A549 (cell line): ENCODE measurements around the gene GARNL3. TPM values are rescaled to one million over a fixed set of nuclear protein-coding genes. Genes with fewer than 3 reads are reported as not detected.

Experiments
- ATAC-seq, 2 experiments: fragments of 200-7000 bp in 1 of 2; fragments of >200 bp in 1 of 2; cut with Nextera tagmentation in 1 of 2; cut with Tn5 transposase in 1 of 2; 3 replicates each; pipeline versions ENCODE4 v1.8.0 to v1.9.1; 2018 to 2020; ENCODE audit warnings: mild to moderate bottlenecking in 1 of 2, moderate library complexity in 1 of 2
- CTCF ChIA-PET: fragments of 300-600 bp; sonication (Branson Sonifier 250); formaldehyde crosslinking; extraction: SDS; loops from one replicate; lab custom pipeline; 2021; ENCODE audit warnings: antibody characterized with exemption, inconsistent platforms; lab: Yijun Ruan, JAX
- POLR2A ChIA-PET: fragments of 350-600 bp; formaldehyde crosslinking; extraction: SDS; loops from one replicate; lab custom pipeline; 2021; ENCODE audit warnings: antibody characterized with exemption, inconsistent platforms; lab: Yijun Ruan, JAX
- DNase-seq, 2 experiments: peaks; one replicate each; pipeline versions ENCODE4 v3.0.0 to v3.0.0-alpha.2; 2011 to 2016; ENCODE audit warnings: low read depth in 1 of 2, low spot score in 1 of 2
- FAIRE-seq: peaks from 2 replicates; lab custom pipeline; 2011; peaks lifted over from hg19 to GRCh38; lab: Jason Lieb, UNC
- H3K27ac ChIP-seq, 2 experiments: fragments of >200 bp; sonication (Bioruptor Twin); formaldehyde crosslinking; 3 replicates each; pipeline ENCODE4 v1.5.1; 2016 to 2017
- H3K4me1 ChIP-seq: fragments of >200 bp; sonication (Bioruptor Twin); formaldehyde crosslinking; 3 replicates; pipeline ENCODE4 v1.6.1; 2016
- H3K4me2 ChIP-seq: fragments of >200 bp; sonication (Bioruptor Twin); formaldehyde crosslinking; 3 replicates; pipeline ENCODE4 v1.6.1; 2016
- H3K4me3 ChIP-seq: fragments of >200 bp; sonication (Bioruptor Twin); formaldehyde crosslinking; 3 replicates; pipeline ENCODE4 v1.5.1; 2016
- H3K9me3 ChIP-seq: fragments of >200 bp; sonication (Bioruptor Twin); formaldehyde crosslinking; 3 replicates; pipeline ENCODE4 v1.6.1; 2016
- CHD2 ChIP-seq: fragments of 150-350 bp; IDR thresholded peaks from 2 replicates; pipeline ENCODE4 v1.6.1; 2014; ENCODE audit warnings: low read length; ENCODE audit not compliant: partially characterized antibody
- CHD4 ChIP-seq: fragments of 200-600 bp; sonication (generic); IDR thresholded peaks from 2 replicates; pipeline ENCODE4 v1.6.1; 2016; ENCODE audit warnings: antibody characterized with exemption, mild to moderate bottlenecking, borderline replicate concordance
- EHF ChIP-seq: fragments of 250-450 bp; sonication (Bioruptor Pico); IDR thresholded peaks from 2 replicates; pipeline ENCODE4 v1.5.0; 2020; ENCODE audit warnings: mild to moderate bottlenecking
- EHMT2 ChIP-seq: fragments of 200-600 bp; sonication (generic); IDR thresholded peaks from 2 replicates; pipeline ENCODE4 v1.6.1; 2016; ENCODE audit warnings: antibody characterized with exemption, low read depth, mild to moderate bottlenecking, moderate library complexity
- ESRRA ChIP-seq: fragments of 150-350 bp; IDR thresholded peaks from 2 replicates; pipeline ENCODE4 v1.6.1; 2014; ENCODE audit warnings: mild to moderate bottlenecking, low read length, borderline replicate concordance
- FOSB ChIP-seq: fragments of 250-450 bp; sonication (Bioruptor Pico); IDR thresholded peaks from 2 replicates; pipeline ENCODE4 v1.5.0; 2020; ENCODE audit warnings: mild to moderate bottlenecking, moderate library complexity
- FOSL2 ChIP-seq, 2 experiments: fragments of 450-650 bp in 1 of 2; fragments of >200 bp in 1 of 2; sonication (Bioruptor Twin) in 1 of 2; formaldehyde crosslinking; IDR thresholded peaks; 2 replicates each; pipeline versions ENCODE4 v1.5.0 to v1.6.1; 2016 to 2020; ENCODE audit warnings: mild to moderate bottlenecking in 1 of 2, moderate library complexity in 1 of 2
- FOXS1 ChIP-seq: fragments of 250-450 bp; sonication (Bioruptor Pico); IDR thresholded peaks from 2 replicates; pipeline ENCODE4 v1.5.0; 2020; ENCODE audit warnings: mild to moderate bottlenecking, moderate library complexity
- HEYL ChIP-seq: fragments of 250-450 bp; sonication (Bioruptor Pico); IDR thresholded peaks from 2 replicates; pipeline ENCODE4 v1.8.0; 2021; ENCODE audit warnings: mild to moderate bottlenecking, moderate library complexity
- HOXB5 ChIP-seq: fragments of 250-450 bp; sonication (Bioruptor Pico); IDR thresholded peaks from 2 replicates; pipeline ENCODE4 v1.5.0; 2020; ENCODE audit warnings: mild to moderate bottlenecking, moderate library complexity
- JUN ChIP-seq, 2 experiments: fragments of >200 bp; sonication (Bioruptor Twin); formaldehyde crosslinking; IDR thresholded peaks; 2 replicates in 1 of 2; 3 replicates in 1 of 2; pipeline ENCODE4 v1.6.1; 2016 to 2017
- JUNB ChIP-seq: fragments of >200 bp; sonication (Bioruptor Twin); formaldehyde crosslinking; IDR thresholded peaks from 2 replicates; pipeline ENCODE4 v1.6.1; 2016
- MAFK ChIP-seq: fragments of 450-650 bp; IDR thresholded peaks from 2 replicates; pipeline ENCODE4 v1.6.1; 2014; ENCODE audit not compliant: partially characterized antibody
- MAZ ChIP-seq: fragments of 150-350 bp; IDR thresholded peaks from 2 replicates; pipeline ENCODE4 v1.6.1; 2014; ENCODE audit warnings: antibody characterized with exemption, low read depth, low read length, borderline replicate concordance
- NPAS2 ChIP-seq: fragments of 250-450 bp; sonication (Bioruptor Pico); IDR thresholded peaks from 2 replicates; pipeline ENCODE4 v1.8.0; 2022; ENCODE audit warnings: mild to moderate bottlenecking, moderate library complexity, borderline replicate concordance
- NR3C1 ChIP-seq: fragments of >200 bp; sonication (Bioruptor Twin); formaldehyde crosslinking; IDR thresholded peaks from 3 replicates; pipeline ENCODE4 v1.6.1; 2017
- POLR2AphosphoS2 ChIP-seq: conservative IDR thresholded peaks from 2 replicates; pipeline ENCODE4 v1.6.1; 2012; ENCODE audit warnings: low read length, improper control_type of control experiment, inconsistent platforms
- RARB ChIP-seq: fragments of 250-450 bp; sonication (Bioruptor Pico); IDR thresholded peaks from 2 replicates; pipeline ENCODE4 v1.8.0; 2021; ENCODE audit warnings: mild to moderate bottlenecking, moderate library complexity
- RFX5 ChIP-seq: fragments of 450-650 bp; IDR thresholded peaks from 2 replicates; pipeline ENCODE4 v1.7.1; 2014; ENCODE audit warnings: antibody characterized with exemption, mild to moderate bottlenecking, moderate library complexity
- SREBF2 ChIP-seq: fragments of 450-650 bp; IDR thresholded peaks from 2 replicates; pipeline ENCODE4 v1.6.1; 2014; ENCODE audit warnings: mild to moderate bottlenecking, moderate library complexity
- TFCP2L1 ChIP-seq: fragments of 250-450 bp; sonication (Bioruptor Pico); IDR thresholded peaks from 2 replicates; pipeline ENCODE4 v1.5.0; 2021; ENCODE audit warnings: mild to moderate bottlenecking
- TP53 ChIP-seq: fragments of 250-450 bp; sonication (Bioruptor Pico); IDR thresholded peaks from 2 replicates; pipeline ENCODE4 v1.5.0; 2021; ENCODE audit warnings: mild to moderate bottlenecking, moderate library complexity
- ZC3H11A ChIP-seq: fragments of 450-650 bp; IDR thresholded peaks from 2 replicates; pipeline ENCODE4 v1.6.1; 2014; ENCODE audit warnings: antibody characterized with exemption, mild to moderate bottlenecking
- ZNF302 ChIP-seq: fragments of 250-450 bp; sonication (Bioruptor Pico); IDR thresholded peaks from 2 replicates; pipeline ENCODE4 v1.9.0; 2021; ENCODE audit warnings: inconsistent platforms, mild to moderate bottlenecking, moderate library complexity
- WGBS: methylation state at CpG from one replicate; pipeline ENCODE4 v1.1.6; 2017; ENCODE audit errors: missing lambda C conversion rate; 5-methylcytosine and 5-hydroxymethylcytosine counted together
- polyA plus RNA-seq, 4 experiments: library from polyadenylated mRNA; depleted of rRNA in 3 of 4; stranded (reverse); fragments of >200 nt; fragmentation: RNase III in 1 of 4; extraction: RNeasy Plus Mini Kit Qiagen cat#74134 plus additional on column Dnase treatment in 1 of 4; gene quantifications; 2 replicates in 3 of 4; 3 replicates in 1 of 4; pipeline ENCODE4 v1.2.3, GENCODE V29; 2011 to 2017
- TF ChIP-seq, protein P1 (sequence below): IDR thresholded peaks from 2 replicates; pipeline ENCODE4 v1.6.1; 2012
- TF ChIP-seq, protein P2 (sequence below): fragments of 450-650 bp; IDR thresholded peaks from 2 replicates; pipeline ENCODE4 v1.6.1; 2014; ENCODE audit warnings: antibody characterized with exemption
- TF ChIP-seq, protein P3 (sequence below): IDR thresholded peaks from 2 replicates; pipeline ENCODE4 v1.6.1; 2012; ENCODE audit warnings: low read depth, borderline replicate concordance

Gene GARNL3
- polyA plus RNA-seq, 2 of the 4 experiments (the other 2 are of a cell fraction) = 2.9 to 5.1 TPM

DNA sequence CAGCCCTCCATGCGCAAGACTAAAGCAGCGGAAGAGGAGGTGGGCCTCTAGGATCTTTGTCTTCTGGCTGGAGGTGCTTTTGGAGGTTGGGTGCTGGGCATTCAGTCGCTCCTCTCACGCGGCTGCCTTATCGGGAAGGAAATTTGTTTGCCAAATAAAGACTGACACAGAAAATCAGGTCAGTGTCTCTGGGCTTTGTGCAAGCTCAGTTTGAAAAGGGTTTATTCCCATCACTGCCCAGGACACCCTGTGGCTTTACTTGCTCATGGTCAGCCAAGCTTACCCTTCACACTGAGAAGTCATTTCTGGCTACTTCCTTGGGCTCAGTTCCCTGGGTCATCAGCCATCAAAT, 142.9 kb downstream of the GARNL3 start:
- Histone ChIP-seq H3K4me2 (no peak overlapping the region), H3K9me3 (no peaks in the 10 kb centered on the region), H3K4me3 (no peak overlapping the region), H3K27ac (no peak overlapping the region), H3K4me1 (no peaks in the 10 kb centered on the region)
- no peak for DNase-seq
- FAIRE-seq = no peak
- ChIA-PET POLR2A (interaction anchor here (0.7 to 1.5 kb wide), 2 partner anchors 17 to 200 kb away, joined by 3 to 6 read pairs; partner anchors contain the start of gene ZNF79), CTCF (interaction anchor here (0.6 to 2.6 kb wide), 5 partner anchors 10 to 710 kb away, joined by 3 to 18 read pairs (median 5); partner anchors contain the start of gene SLC2A8)
- TF ChIP-seq, protein P1, sequence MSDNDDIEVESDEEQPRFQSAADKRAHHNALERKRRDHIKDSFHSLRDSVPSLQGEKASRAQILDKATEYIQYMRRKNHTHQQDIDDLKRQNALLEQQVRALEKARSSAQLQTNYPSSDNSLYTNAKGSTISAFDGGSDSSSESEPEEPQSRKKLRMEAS = no peak
- no peak for TF ChIP-seq FOXS1 (CRISPR knock-in tag)
- TF ChIP-seq MAZ = no peak
- no peak for TF ChIP-seq EHF (CRISPR knock-in tag)
- no peak for TF ChIP-seq CHD4
- no peak for TF ChIP-seq FOSB (CRISPR knock-in tag)
- TF ChIP-seq JUN (IDR thresholded peaks at IDR 0.05) = no peak
- TF ChIP-seq, protein P2, sequence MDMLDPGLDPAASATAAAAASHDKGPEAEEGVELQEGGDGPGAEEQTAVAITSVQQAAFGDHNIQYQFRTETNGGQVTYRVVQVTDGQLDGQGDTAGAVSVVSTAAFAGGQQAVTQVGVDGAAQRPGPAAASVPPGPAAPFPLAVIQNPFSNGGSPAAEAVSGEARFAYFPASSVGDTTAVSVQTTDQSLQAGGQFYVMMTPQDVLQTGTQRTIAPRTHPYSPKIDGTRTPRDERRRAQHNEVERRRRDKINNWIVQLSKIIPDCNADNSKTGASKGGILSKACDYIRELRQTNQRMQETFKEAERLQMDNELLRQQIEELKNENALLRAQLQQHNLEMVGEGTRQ = no peak
- TF ChIP-seq JUNB = no peak
- TF ChIP-seq RARB (CRISPR knock-in tag) = no peak
- no peak for TF ChIP-seq ZNF302 (CRISPR knock-in tag)
- no peak for TF ChIP-seq ESRRA
- TF ChIP-seq, protein P3, sequence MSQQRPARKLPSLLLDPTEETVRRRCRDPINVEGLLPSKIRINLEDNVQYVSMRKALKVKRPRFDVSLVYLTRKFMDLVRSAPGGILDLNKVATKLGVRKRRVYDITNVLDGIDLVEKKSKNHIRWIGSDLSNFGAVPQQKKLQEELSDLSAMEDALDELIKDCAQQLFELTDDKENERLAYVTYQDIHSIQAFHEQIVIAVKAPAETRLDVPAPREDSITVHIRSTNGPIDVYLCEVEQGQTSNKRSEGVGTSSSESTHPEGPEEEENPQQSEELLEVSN = no peak
- TF ChIP-seq POLR2AphosphoS2 = no peak
- TF ChIP-seq ZC3H11A = no peak
- peak in 1 of 2 experiments; percentile 14; a peak in 1 of 6 replicates for ATAC-seq
- WGBS = 86% methylated on average over 6 of the region's 6 CpGs

DNA sequence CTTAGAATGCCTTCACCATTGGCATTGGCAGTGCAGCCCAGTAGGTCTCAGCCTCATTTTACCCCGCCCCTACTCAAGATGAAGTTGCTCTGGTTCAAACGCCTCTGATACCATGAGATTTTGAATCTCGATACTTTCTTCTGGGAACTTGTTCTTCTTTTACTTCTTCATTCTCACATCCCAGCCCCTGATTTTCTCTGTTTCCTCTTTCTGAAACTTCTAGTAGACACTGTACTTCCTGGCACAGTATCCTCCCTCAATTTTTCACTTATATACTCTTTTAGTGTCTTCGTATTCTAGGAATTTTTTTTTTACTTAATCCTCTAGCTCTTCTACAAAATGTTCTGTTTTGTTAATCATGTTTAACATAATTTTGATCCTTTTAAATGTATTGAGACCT, 146.5 kb downstream of the GARNL3 start:
- FAIRE-seq = no peak
- POLR2A ChIA-PET = no interaction called here

DNA sequence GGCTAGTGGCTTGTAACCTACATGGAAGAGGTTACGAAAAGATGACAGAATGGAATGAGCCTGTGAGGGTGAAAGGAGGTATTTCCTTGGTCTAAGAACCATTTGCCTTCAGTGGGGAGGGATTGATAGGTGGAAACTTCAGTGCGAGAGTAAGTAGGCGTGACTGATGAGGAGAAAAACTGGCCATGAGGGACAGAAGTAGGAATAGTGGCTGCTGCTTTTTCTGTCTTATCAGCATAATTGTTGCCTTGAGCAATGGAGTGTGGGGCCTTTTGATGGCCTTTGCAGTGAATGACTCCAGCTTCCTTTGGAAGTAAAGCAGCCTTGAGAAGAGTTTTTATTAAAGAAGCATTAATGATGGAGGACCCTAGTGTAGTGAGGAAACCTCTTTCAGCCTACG, 150.6 kb downstream of the GARNL3 start:
- ATAC-seq (no peak), DNase-seq (no peak), FAIRE-seq (no peak)
- H3K4me1 ChIP-seq = peaks cover 23% of the 10 kb centered on the region
- H3K9me3 ChIP-seq = no peaks in the 10 kb centered on the region
- 90% methylated on average over 4 of the region's 4 CpGs for WGBS
- H3K27ac ChIP-seq = no peak overlapping the region
- H3K4me2 ChIP-seq = no peak overlapping the region
- no peak overlapping the region for H3K4me3 ChIP-seq
- TF ChIP-seq EHF (CRISPR knock-in tag) (no peak), MAFK (peak; percentile 92)
- ChIA-PET CTCF (interaction anchor here (0.7 to 1.5 kb wide), 6 partner anchors 9 to 475 kb away, joined by 3 to 4 read pairs (median 3); partner anchors contain the start of gene ZNF79), POLR2A (interaction anchor here (1.4 kb wide), 1 partner anchor 18 kb away, joined by 4 read pairs; the partner anchor contains the start of gene SLC2A8)

More for the DNA sequence above, 146.5 kb downstream of the GARNL3 start:
- Histone ChIP-seq H3K4me3 (no peak overlapping the region), H3K4me2 (no peak overlapping the region), H3K4me1 (no peaks in the 10 kb centered on the region), H3K9me3 (no peaks in the 10 kb centered on the region), H3K27ac (no peak overlapping the region)
- CTCF ChIA-PET = no interaction called here
- TF ChIP-seq CHD2 = no peak
- no peak for TF ChIP-seq HEYL (CRISPR knock-in tag)
- TF ChIP-seq MAZ = no peak
- no peak for TF ChIP-seq NR3C1
- no peak for TF ChIP-seq FOSL2 (IDR thresholded peaks at IDR 0.05)
- TF ChIP-seq FOSL2 (CRISPR knock-in tag; IDR thresholded peaks at IDR 0.05) = no peak
- TF ChIP-seq FOXS1 (CRISPR knock-in tag) = no peak
- no peak for TF ChIP-seq TP53
- no peak for TF ChIP-seq MAFK
- TF ChIP-seq, protein P1 = no peak
- TF ChIP-seq NPAS2 (CRISPR knock-in tag) = no peak
- no peak for TF ChIP-seq HOXB5 (CRISPR knock-in tag)
- no peak for TF ChIP-seq TFCP2L1 (CRISPR knock-in tag)
- TF ChIP-seq SREBF2 = no peak
- TF ChIP-seq FOSB (CRISPR knock-in tag) = no peak
- TF ChIP-seq RFX5 = no peak
- no peak for TF ChIP-seq EHMT2
- no peak for ATAC-seq
- DNase-seq = no peak
- 95% methylated on average over 4 of the region's 4 CpGs for WGBS
